ENCODE measurements around the gene TNS2. TPM values are rescaled to one million over a fixed set of nuclear protein-coding genes. Genes with fewer than 3 reads are reported as not detected.
A peak's percentile ranks its signal among the peaks of the same experiment; 100 is the strongest.

Gene TNS2
- total and polyA plus RNA-seq, 9 donors, result 66.8 to 255 (median 190) TPM

DNA sequence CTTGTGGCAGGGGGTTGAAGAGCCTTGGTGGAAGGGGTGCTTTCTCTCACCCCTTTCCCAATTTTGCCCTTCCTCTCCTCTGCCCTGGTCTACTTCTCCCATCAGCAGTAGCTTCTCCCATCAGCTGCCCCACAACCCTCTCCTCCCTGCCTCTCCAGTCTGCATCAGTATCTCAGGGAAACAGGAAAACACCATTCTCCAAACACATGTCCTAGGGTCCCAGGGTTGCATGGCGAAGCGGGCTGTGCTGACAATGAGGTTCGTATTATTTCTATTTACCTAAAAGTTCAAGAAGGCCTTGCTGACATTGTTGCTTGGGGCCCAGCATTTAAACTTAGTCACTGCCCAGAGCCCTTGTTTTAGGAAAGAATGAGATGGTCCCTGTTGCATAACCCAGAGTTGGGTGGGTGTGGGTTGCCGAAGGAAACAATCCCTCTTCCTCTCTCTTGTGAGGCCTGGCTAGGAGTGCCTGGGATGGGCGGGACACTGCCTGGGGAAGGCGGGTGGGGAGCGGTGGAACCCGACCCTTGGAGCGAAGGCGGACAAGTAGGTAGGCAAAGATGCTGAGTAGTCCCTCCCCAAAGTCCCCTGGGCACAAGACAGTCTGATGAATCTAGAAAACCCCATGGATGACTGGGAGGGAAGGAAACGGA, 46.4 kb downstream of the TNS2 start:
- Histone ChIP-seq H3K27me3 (no peaks in the 10 kb centered on the region), H3K9me3 (no peaks in the 10 kb centered on the region), H3K4me1 (ENCODE audit: insufficient read depth) (peaks cover 14% of the 10 kb centered on the region), H3K36me3 (no peaks in the 10 kb centered on the region), H3K4me3 (peak overlapping the region; percentile 51), H3K27ac (peak overlapping the region; percentile 59 to 75)
- intact Hi-C loops (cut with DNase I), result no loop called here
- DNase-seq, result peak; percentile 72 to 88 (median 78)
- WGBS, 3 donors, result 18 to 45% (median 36%) methylated on average over 11 of the region's 11 CpGs
- TF ChIP-seq POLR2A (IDR thresholded peaks at IDR 0.05) (peak; percentile 58), EP300 (IDR thresholded peaks at IDR 0.05) (no peak)
- TF ChIP-seq, protein P1, sequence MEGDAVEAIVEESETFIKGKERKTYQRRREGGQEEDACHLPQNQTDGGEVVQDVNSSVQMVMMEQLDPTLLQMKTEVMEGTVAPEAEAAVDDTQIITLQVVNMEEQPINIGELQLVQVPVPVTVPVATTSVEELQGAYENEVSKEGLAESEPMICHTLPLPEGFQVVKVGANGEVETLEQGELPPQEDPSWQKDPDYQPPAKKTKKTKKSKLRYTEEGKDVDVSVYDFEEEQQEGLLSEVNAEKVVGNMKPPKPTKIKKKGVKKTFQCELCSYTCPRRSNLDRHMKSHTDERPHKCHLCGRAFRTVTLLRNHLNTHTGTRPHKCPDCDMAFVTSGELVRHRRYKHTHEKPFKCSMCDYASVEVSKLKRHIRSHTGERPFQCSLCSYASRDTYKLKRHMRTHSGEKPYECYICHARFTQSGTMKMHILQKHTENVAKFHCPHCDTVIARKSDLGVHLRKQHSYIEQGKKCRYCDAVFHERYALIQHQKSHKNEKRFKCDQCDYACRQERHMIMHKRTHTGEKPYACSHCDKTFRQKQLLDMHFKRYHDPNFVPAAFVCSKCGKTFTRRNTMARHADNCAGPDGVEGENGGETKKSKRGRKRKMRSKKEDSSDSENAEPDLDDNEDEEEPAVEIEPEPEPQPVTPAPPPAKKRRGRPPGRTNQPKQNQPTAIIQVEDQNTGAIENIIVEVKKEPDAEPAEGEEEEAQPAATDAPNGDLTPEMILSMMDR (IDR thresholded peaks at IDR 0.05), result no peak

DNA sequence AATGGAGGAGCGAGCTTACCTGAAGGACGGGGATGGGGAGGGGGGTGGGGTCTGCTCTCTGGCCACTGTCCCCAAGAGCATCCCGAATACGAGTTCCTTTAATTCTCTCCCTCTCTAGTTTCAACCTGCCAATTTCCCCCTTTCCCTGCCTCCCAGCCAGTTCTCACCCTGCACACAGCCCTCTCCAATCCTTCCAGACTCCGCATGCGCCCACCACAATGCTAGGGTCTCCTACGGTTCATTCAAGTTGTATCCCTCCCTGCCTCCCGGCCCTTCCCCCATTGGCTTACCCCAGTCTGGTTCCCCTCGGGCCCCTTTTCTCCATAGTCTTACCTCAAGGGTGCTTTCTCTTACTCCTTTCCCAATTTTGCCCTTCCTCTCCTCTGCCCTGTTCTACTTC, 46.9 kb downstream of the TNS2 start:
- H3K36me3 ChIP-seq, result no peaks in the 10 kb centered on the region
- H3K9me3 ChIP-seq, result no peaks in the 10 kb centered on the region
- DNase-seq, result peak in 4 of 5 donors; percentile 44 to 55 (median 50)
- 19 to 45% (median 43%) methylated on average over 9 of the region's 9 CpGs for WGBS, 3 donors
- peaks cover 14% of the 10 kb centered on the region for H3K4me1 ChIP-seq (ENCODE audit: insufficient read depth)
- no peak for TF ChIP-seq POLR2A (IDR thresholded peaks at IDR 0.05)
- TF ChIP-seq, protein P1 (IDR thresholded peaks at IDR 0.05), result no peak
- TF ChIP-seq EP300 (IDR thresholded peaks at IDR 0.05), result no peak
- no peaks in the 10 kb centered on the region for H3K27me3 ChIP-seq
- peak overlapping the region; percentile 59 to 75 for H3K27ac ChIP-seq
- H3K4me3 ChIP-seq, result peak overlapping the region; percentile 51
- intact Hi-C loops (cut with DNase I), result no loop called here

DNA sequence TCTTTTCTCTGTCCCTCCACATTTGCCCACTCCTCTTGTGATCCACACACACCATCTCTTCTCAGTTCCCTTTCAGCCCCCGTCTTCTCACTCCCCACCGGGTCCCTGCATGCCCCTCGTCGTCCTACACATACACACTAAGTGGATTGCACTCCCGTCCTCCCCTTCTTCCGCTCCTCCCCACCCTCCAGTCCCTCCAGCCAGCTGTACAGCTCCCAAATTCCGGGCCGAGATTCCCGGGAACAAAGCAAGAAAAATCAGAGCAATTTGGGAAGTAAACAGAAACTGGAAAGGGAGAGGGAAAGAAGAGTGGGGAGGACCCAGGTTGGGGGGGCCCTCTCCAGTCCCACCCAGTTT, 47.3 kb downstream of the TNS2 start:
- WGBS, 3 donors, result 1 to 2% (median 1%) methylated on average over 9 of the region's 9 CpGs
- peak overlapping the region; percentile 51 for H3K4me3 ChIP-seq
- intact Hi-C loops (cut with DNase I), result no loop called here
- no peaks in the 10 kb centered on the region for H3K27me3 ChIP-seq
- peaks cover 14% of the 10 kb centered on the region for H3K4me1 ChIP-seq (ENCODE audit: insufficient read depth)
- DNase-seq, result peak in 3 of 5 donors; percentile 68 to 75 (median 72)
- H3K9me3 ChIP-seq, result no peaks in the 10 kb centered on the region
- H3K36me3 ChIP-seq, result no peaks in the 10 kb centered on the region
- no peak for TF ChIP-seq EP300 (IDR thresholded peaks at IDR 0.05)
- no peak for TF ChIP-seq POLR2A (IDR thresholded peaks at IDR 0.05)
- TF ChIP-seq, protein P1 (IDR thresholded peaks at IDR 0.05), result no peak
- H3K27ac ChIP-seq, result peak overlapping the region; percentile 59 to 75

DNA sequence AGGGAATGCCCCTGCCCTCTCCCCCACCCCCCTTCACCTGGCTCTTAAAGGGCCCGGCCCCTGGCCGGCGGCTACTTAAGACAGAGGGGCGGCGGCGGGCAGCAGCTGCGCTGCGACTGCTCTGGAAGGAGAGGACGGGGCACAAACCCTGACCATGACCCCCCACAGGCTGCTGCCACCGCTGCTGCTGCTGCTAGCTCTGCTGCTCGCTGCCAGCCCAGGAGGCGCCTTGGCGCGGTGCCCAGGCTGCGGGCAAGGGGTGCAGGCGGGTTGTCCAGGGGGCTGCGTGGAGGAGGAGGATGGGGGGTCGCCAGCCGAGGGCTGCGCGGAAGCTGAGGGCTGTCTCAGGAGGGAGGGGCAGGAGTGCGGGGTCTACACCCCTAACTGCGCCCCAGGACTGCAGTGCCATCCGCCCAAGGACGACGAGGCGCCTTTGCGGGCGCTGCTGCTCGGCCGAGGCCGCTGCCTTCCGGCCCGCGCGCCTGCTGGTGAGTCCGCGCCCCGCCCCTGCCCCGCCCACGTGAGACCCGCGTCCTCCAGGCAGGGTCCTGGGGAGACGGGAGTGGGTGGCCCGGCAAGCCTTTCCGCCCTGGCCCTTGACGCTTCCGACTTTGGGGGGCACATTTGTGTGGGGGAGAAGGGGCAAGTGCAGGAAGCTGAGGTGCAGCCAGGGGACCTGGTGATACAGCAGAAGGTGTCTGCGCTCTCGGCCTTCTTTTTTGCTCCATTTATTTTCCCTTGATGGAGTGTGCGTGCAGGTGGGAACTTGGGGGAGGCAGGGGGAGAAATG, 47.9 kb downstream of the TNS2 start, which contains the start of gene IGFBP6:
Gene IGFBP6 (plus strand): TSS at position 104 of the 790 bp plus-strand sequence. CDS start 51 bp downstream, at position 155.
- H3K9me3 ChIP-seq, result no peaks in the 10 kb centered on the region
- H3K36me3 ChIP-seq, result no peaks in the 10 kb centered on the region
- H3K4me3 ChIP-seq, result peak within 1 kb of the TSS; percentile 51
- no peaks in the 10 kb centered on the region for H3K27me3 ChIP-seq
- peak; percentile 67 to 77 (median 76) for DNase-seq
- 2% methylated on average over 36 to 51 of the region's 51 CpGs for WGBS, 3 donors
- intact Hi-C loops (cut with DNase I), result loop anchor here in 3 of 4 donors (2.0 kb wide), 1 partner anchor 31 kb away; no protein-coding TSS in a partner anchor
- H3K4me1 ChIP-seq (ENCODE audit: insufficient read depth), result peaks cover 14% of the 10 kb centered on the region
- TF ChIP-seq POLR2A (IDR thresholded peaks at IDR 0.05) (peak; percentile 32), EP300 (IDR thresholded peaks at IDR 0.05) (no peak)
- TF ChIP-seq, protein P1 (IDR thresholded peaks at IDR 0.05), result peak in 2 of 3 donors; percentile 33 to 41
- H3K27ac ChIP-seq, result peak within 1 kb of the TSS; percentile 59 to 75

Data from ovary (tissue), 9 donors.